Cardiac muscle cell (in vitro differentiated cells and primary cell): Measurements from ENCODE around the gene STOX1. TPM values are rescaled to one million over a fixed set of nuclear protein-coding genes. Genes with fewer than 3 reads are reported as not detected.
"Not testable (repeated sequence)": the region's sequence is repeated elsewhere in the genome, so short reads cannot be mapped to it uniquely, and the experiment has no call there.

Experiments
- DNase-seq, 2 donors: peaks; one replicate each; pipeline versions ENCODE4 v3.0.0 to v3.0.0-alpha.2; 2010 to 2017; ENCODE audit warnings: low read depth in 1 of 2, low spot score in 1 of 2
- H3K27ac ChIP-seq: fragments of 200-600 bp; sonication (generic); 2 replicates; pipeline ENCODE4 v1.5.1; 2016
- H3K27me3 ChIP-seq: fragments of 200-600 bp; sonication (generic); 2 replicates; pipeline ENCODE4 v1.6.0; 2016; ENCODE audit warnings: control low read depth
- H3K36me3 ChIP-seq: fragments of 200-600 bp; sonication (generic); 2 replicates; pipeline ENCODE4 v1.5.1; 2016; ENCODE audit warnings: control low read depth
- H3K4me1 ChIP-seq: fragments of 200-600 bp; sonication (generic); 2 replicates; pipeline ENCODE4 v1.8.1; 2017; ENCODE audit warnings: low read depth, mild to moderate bottlenecking, mixed run types
- H3K4me3 ChIP-seq: fragments of 200-600 bp; sonication (generic); 2 replicates; pipeline ENCODE4 v1.5.1; 2016; ENCODE audit warnings: mild to moderate bottlenecking
- H3K9me3 ChIP-seq: fragments of 200-600 bp; sonication (generic); 2 replicates; pipeline ENCODE4 v1.5.1; 2017; ENCODE audit warnings: low read depth, mild to moderate bottlenecking, control low read depth
- CTCF ChIP-seq: IDR thresholded peaks from 2 replicates; pipeline ENCODE4 v1.5.1; 2012; ENCODE audit warnings: low read depth, mild to moderate bottlenecking, low read length
- polyA plus RNA-seq: library from polyadenylated mRNA; unstranded; fragments of >200 nt; fragmentation: Nextera tagmentation; extraction: Ambion mirVana; gene quantifications from 2 replicates; pipeline ENCODE4 v1.2.1, GENCODE V29; 2016
- total RNA-seq: library from RNA; depleted of rRNA; stranded (reverse); fragments of >200 nt; gene quantifications from 2 replicates; pipeline ENCODE4 v1.2.3, GENCODE V29; 2016

The STOX1 gene
- total and polyA plus RNA-seq, 2 experiments from 2014 or later: 6.0 to 6.7 TPM

GRCh38 chr10:68837626-68838322 is 10.4 kb downstream of the STOX1 start:
- H3K9me3 ChIP-seq: no peaks in the 10 kb centered on the region

GRCh38 chr10:68840650-68841049 is 13.3 kb downstream of the STOX1 start:
- not testable (repeated sequence) for DNase-seq, H3K9me3 ChIP-seq, H3K4me1 ChIP-seq, H3K27ac ChIP-seq, H3K36me3 ChIP-seq, H3K4me3 ChIP-seq, H3K27me3 ChIP-seq

More at GRCh38 chr10:68837626-68838322, 10.4 kb downstream of the STOX1 start:
- no peak for DNase-seq
- no peaks in the 10 kb centered on the region for H3K4me1 ChIP-seq
- H3K27me3 ChIP-seq: no peaks in the 10 kb centered on the region
- no peak overlapping the region for H3K4me3 ChIP-seq
- no peak overlapping the region for H3K27ac ChIP-seq
- H3K36me3 ChIP-seq: no peaks in the 10 kb centered on the region
- no peak for TF ChIP-seq CTCF

GRCh38 chr10:68848281-68848680 is 20.9 kb downstream of the STOX1 start:
- no peak for TF ChIP-seq CTCF
- peaks cover 6% of the 10 kb centered on the region for H3K4me1 ChIP-seq
- DNase-seq: no peak

GRCh38 chr10:68848806-68849205 is 21.5 kb downstream of the STOX1 start:
- TF ChIP-seq CTCF: no peak
- Histone ChIP-seq H3K36me3 (no peaks in the 10 kb centered on the region), H3K4me1 (peaks cover 6% of the 10 kb centered on the region), H3K27me3 (no peaks in the 10 kb centered on the region), H3K9me3 (no peaks in the 10 kb centered on the region), H3K4me3 (no peak overlapping the region), H3K27ac (peak overlapping the region; percentile 16)
- no peak for DNase-seq

More at GRCh38 chr10:68848281-68848680, 20.9 kb downstream of the STOX1 start:
- no peak overlapping the region for H3K4me3 ChIP-seq
- no peaks in the 10 kb centered on the region for H3K36me3 ChIP-seq
- no peaks in the 10 kb centered on the region for H3K9me3 ChIP-seq
- H3K27me3 ChIP-seq: no peaks in the 10 kb centered on the region
- H3K27ac ChIP-seq: peak overlapping the region; percentile 16

GRCh38 chr10:68856352-68856751 is 29.0 kb downstream of the STOX1 start:
- H3K9me3 ChIP-seq: no peaks in the 10 kb centered on the region
- H3K27me3 ChIP-seq: no peaks in the 10 kb centered on the region
- no peak for TF ChIP-seq CTCF
- H3K4me3 ChIP-seq: no peak overlapping the region
- H3K4me1 ChIP-seq: peaks cover 5% of the 10 kb centered on the region
- no peaks in the 10 kb centered on the region for H3K36me3 ChIP-seq
- H3K27ac ChIP-seq: no peak overlapping the region
- DNase-seq: no peak

GRCh38 chr10:68857005-68857404 is 29.7 kb downstream of the STOX1 start:
- no peak for DNase-seq
- Histone ChIP-seq H3K27ac (no peak overlapping the region), H3K27me3 (no peaks in the 10 kb centered on the region), H3K9me3 (no peaks in the 10 kb centered on the region), H3K36me3 (no peaks in the 10 kb centered on the region), H3K4me1 (peaks cover 5% of the 10 kb centered on the region), H3K4me3 (no peak overlapping the region)
- TF ChIP-seq CTCF: no peak
